Measurements from ENCODE around the gene PPP3CA.

PPP3CA gene

GRCh38 chr4:101081695-101082369, 265.5 kb downstream of the PPP3CA start:
- DNase-seq (ENCODE audit: extremely low spot score), result no peak
- ChIA-PET POLR2A (no interaction called here), CTCF (no interaction called here)
- TF ChIP-seq SUZ12 (IDR thresholded peaks at IDR 0.05) (no peak), LEF1 (IDR thresholded peaks at IDR 0.05; ENCODE audit: borderline replicate concordance) (no peak), PKNOX1 (IDR thresholded peaks at IDR 0.05) (no peak), SP1 (IDR thresholded peaks at IDR 0.05) (no peak), NFRKB (IDR thresholded peaks at IDR 0.05) (no peak), ARNT (IDR thresholded peaks at IDR 0.05) (no peak), TARDBP (IDR thresholded peaks at IDR 0.05) (no peak), BHLHE40 (IDR thresholded peaks at IDR 0.05; ENCODE audit: borderline replicate concordance) (no peak), FOXM1 (IDR thresholded peaks at IDR 0.05; ENCODE audit: borderline replicate concordance) (no peak), L3MBTL2 (conservative IDR thresholded peaks at IDR 0.05) (no peak), ELF4 (IDR thresholded peaks at IDR 0.05) (no peak), ZNF384 (IDR thresholded peaks at IDR 0.05) (no peak), CTBP1 (IDR thresholded peaks at IDR 0.05; ENCODE audit: borderline replicate concordance) (no peak), FOXK2 (IDR thresholded peaks at IDR 0.05) (no peak)

DNA sequence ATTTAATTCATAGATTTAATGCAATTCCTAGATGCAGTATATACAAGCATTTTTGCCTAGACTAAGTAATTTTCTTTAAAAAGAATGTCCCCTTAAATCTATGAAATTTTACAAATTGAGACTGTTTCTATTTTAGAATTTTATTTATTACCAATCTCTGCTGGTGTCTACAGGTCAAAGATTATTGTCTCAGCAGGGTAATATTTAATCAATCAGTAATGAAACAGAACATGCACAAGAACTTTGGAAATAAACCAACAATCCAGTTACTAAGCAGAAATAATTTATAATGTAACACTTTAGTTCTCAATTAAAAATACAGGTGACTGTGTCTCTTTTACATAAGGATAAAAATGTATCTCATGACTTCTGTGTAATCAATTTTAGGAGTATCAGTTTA, 266.2 kb downstream of the PPP3CA start:
- CTCF ChIA-PET, result no interaction called here
- TF ChIP-seq FOXM1 (IDR thresholded peaks at IDR 0.05; ENCODE audit: borderline replicate concordance) (no peak), ARNT (IDR thresholded peaks at IDR 0.05) (no peak)
- no peak for DNase-seq (ENCODE audit: extremely low spot score)

DNA sequence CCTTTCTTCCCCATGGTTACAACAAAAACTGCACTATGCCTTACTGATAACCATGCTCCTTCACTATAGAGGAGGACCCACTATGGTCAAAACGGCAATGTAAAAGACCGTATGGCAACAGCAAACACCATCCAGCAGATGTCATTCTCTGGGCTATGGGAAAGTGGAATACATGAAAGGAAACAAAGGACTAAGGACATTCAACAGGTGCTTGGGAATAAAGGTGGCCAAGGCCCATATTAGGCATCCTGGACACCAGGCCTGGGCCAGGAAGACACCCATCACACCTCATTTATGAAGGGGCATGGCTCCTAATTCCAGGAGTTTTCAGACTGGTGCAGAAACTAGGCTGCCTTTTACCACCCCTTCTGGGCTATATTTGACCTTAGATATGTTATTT, 268.4 kb downstream of the PPP3CA start:
- CTCF ChIA-PET, result no interaction called here
- no peak for DNase-seq (ENCODE audit: extremely low spot score)
- POLR2A ChIA-PET, result no interaction called here
- TF ChIP-seq ELF4 (IDR thresholded peaks at IDR 0.05) (no peak), TARDBP (IDR thresholded peaks at IDR 0.05) (no peak), BHLHE40 (IDR thresholded peaks at IDR 0.05; ENCODE audit: borderline replicate concordance) (no peak), SP1 (IDR thresholded peaks at IDR 0.05) (no peak), HDGF (IDR thresholded peaks at IDR 0.05; ENCODE audit: borderline replicate concordance) (no peak), CTBP1 (IDR thresholded peaks at IDR 0.05; ENCODE audit: borderline replicate concordance) (no peak)

More for the DNA sequence above, 266.2 kb downstream of the PPP3CA start:
- POLR2A ChIA-PET, result no interaction called here

DNA sequence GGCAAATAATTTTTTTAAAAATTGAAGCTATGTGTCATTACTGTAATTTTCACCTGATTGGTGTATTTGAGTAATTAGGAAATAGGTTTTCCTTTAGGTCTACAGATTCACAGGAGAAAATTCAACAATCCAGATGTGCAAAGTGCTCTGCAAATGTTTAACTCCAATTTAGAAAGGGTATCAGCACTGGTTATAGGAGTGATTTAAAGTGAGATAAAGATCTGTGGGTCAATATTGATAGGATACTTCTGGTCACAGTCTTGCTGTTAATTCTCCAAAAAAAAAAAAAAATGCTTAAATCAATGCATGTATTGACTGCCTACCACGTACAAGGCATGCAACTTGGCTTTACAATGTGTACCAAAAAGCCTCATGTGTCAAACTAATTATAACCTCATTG, 271.3 kb downstream of the PPP3CA start:
- TF ChIP-seq TARDBP (IDR thresholded peaks at IDR 0.05) (no peak), ELF4 (IDR thresholded peaks at IDR 0.05) (no peak), ZNF384 (IDR thresholded peaks at IDR 0.05) (no peak)
- POLR2A ChIA-PET, result no interaction called here
- CTCF ChIA-PET, result no interaction called here
- DNase-seq (ENCODE audit: extremely low spot score), result no peak

GRCh38 chr4:101075536-101075935, 271.8 kb downstream of the PPP3CA start:
- DNase-seq (ENCODE audit: extremely low spot score), result no peak
- TF ChIP-seq ZNF384 (IDR thresholded peaks at IDR 0.05) (no peak), CTBP1 (IDR thresholded peaks at IDR 0.05; ENCODE audit: borderline replicate concordance) (no peak), BHLHE40 (IDR thresholded peaks at IDR 0.05; ENCODE audit: borderline replicate concordance) (no peak), SP1 (IDR thresholded peaks at IDR 0.05) (no peak), HDGF (IDR thresholded peaks at IDR 0.05; ENCODE audit: borderline replicate concordance) (no peak), SUZ12 (IDR thresholded peaks at IDR 0.05) (no peak), L3MBTL2 (conservative IDR thresholded peaks at IDR 0.05) (no peak), TARDBP (IDR thresholded peaks at IDR 0.05) (no peak), LEF1 (IDR thresholded peaks at IDR 0.05; ENCODE audit: borderline replicate concordance) (no peak), ELF4 (IDR thresholded peaks at IDR 0.05) (no peak), FOXM1 (IDR thresholded peaks at IDR 0.05; ENCODE audit: borderline replicate concordance) (no peak), ARNT (IDR thresholded peaks at IDR 0.05) (no peak), FOXA1 (IDR thresholded peaks at IDR 0.05) (no peak), NFRKB (IDR thresholded peaks at IDR 0.05) (no peak), PKNOX1 (IDR thresholded peaks at IDR 0.05) (no peak), FOXK2 (IDR thresholded peaks at IDR 0.05) (no peak)
- POLR2A ChIA-PET, result no interaction called here
- CTCF ChIA-PET, result no interaction called here

- ChIA-PET POLR2A (no interaction called here), CTCF (no interaction called here)
- TF ChIP-seq NFRKB (IDR thresholded peaks at IDR 0.05), result no peak
- TF ChIP-seq CTBP1 (IDR thresholded peaks at IDR 0.05; ENCODE audit: borderline replicate concordance), result no peak
- no peak for TF ChIP-seq FOXM1 (IDR thresholded peaks at IDR 0.05; ENCODE audit: borderline replicate concordance)
- TF ChIP-seq SP1 (IDR thresholded peaks at IDR 0.05), result no peak
- TF ChIP-seq PKNOX1 (IDR thresholded peaks at IDR 0.05), result no peak
- no peak for TF ChIP-seq LEF1 (IDR thresholded peaks at IDR 0.05; ENCODE audit: borderline replicate concordance)
- no peak for TF ChIP-seq HDGF (IDR thresholded peaks at IDR 0.05; ENCODE audit: borderline replicate concordance)
- no peak for TF ChIP-seq FOXA1 (IDR thresholded peaks at IDR 0.05)
- no peak for TF ChIP-seq ELF4 (IDR thresholded peaks at IDR 0.05)
- TF ChIP-seq BHLHE40 (IDR thresholded peaks at IDR 0.05; ENCODE audit: borderline replicate concordance), result no peak
- no peak for TF ChIP-seq TARDBP (IDR thresholded peaks at IDR 0.05)
- no peak for TF ChIP-seq SUZ12 (IDR thresholded peaks at IDR 0.05)
- TF ChIP-seq ZNF384 (IDR thresholded peaks at IDR 0.05), result no peak
- no peak for TF ChIP-seq ARNT (IDR thresholded peaks at IDR 0.05)
- no peak for TF ChIP-seq L3MBTL2 (conservative IDR thresholded peaks at IDR 0.05)
- no peak for DNase-seq (ENCODE audit: extremely low spot score)
Measured at GRCh38 chr4:101074326-101074725, 273.0 kb downstream of the PPP3CA start.

All from HEK293T (cell line).